Adipocyte (in vitro differentiated cells): ENCODE data around the gene KIAA1671.

Source experiments
- DNase-seq: peaks from one replicate; pipeline ENCODE4 v3.0.0-alpha.2; 2015; ENCODE audit warnings: low read depth
- H3K27me3 ChIP-seq: replicated peaks from 2 replicates; pipeline ENCODE4 v1.7.0; 2013; ENCODE audit warnings: mild to moderate bottlenecking, low read length, moderate library complexity; ENCODE audit not compliant: control insufficient read depth, insufficient read depth
- H3K36me3 ChIP-seq: 2 replicates; pipeline ENCODE4 v1.7.0; 2013; ENCODE audit warnings: low read length, mild to moderate bottlenecking, moderate library complexity; ENCODE audit not compliant: control insufficient read depth, insufficient read depth, severe bottlenecking
- H3K4me1 ChIP-seq: 2 replicates; pipeline ENCODE4 v1.7.0; 2013; ENCODE audit warnings: mild to moderate bottlenecking, low read length, moderate library complexity; ENCODE audit not compliant: control insufficient read depth, insufficient read depth
- H3K4me3 ChIP-seq: 2 replicates; pipeline ENCODE4 v1.7.0; 2013; ENCODE audit warnings: mild to moderate bottlenecking, low read length, moderate library complexity
- H3K9ac ChIP-seq: 2 replicates; pipeline ENCODE4 v1.7.0; 2013; ENCODE audit warnings: mild to moderate bottlenecking, low read length, moderate library complexity
- H3K9me3 ChIP-seq: 2 replicates; pipeline ENCODE4 v1.7.0; 2013; ENCODE audit warnings: mild to moderate bottlenecking, low read length, moderate library complexity; ENCODE audit not compliant: control insufficient read depth

The KIAA1671 gene

DNA sequence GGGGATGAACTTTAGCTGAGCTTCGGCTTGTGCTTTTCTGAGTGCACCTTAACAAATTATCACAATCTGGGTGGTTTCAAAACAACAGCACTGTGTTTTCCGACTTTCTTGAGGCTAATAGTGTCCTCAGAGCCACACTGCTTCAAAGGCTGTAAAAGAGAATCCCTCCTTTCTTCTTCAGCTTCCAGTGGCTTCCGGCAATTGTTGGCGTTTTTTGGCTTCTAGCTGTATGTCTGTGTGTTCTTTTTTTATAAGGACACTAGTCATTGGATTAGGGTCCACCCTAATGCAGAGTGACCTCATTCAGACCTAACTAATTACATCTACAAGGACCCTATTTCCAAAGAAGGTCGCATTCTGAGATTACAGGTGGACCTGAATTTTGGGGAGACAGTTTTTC is 30.6 kb downstream of the KIAA1671 start:
- no peak for DNase-seq
- Histone ChIP-seq H3K9me3 (no peaks in the 10 kb centered on the region), H3K4me3 (no peak overlapping the region), H3K27me3 (no peaks in the 10 kb centered on the region), H3K4me1 (peaks cover 10% of the 10 kb centered on the region), H3K9ac (no peak overlapping the region), H3K36me3 (no peaks in the 10 kb centered on the region)

GRCh38 chr22:24984122-24984521 is 31.6 kb downstream of the KIAA1671 start:
- Histone ChIP-seq H3K4me1 (peaks cover 9% of the 10 kb centered on the region), H3K27me3 (no peaks in the 10 kb centered on the region), H3K9ac (no peak overlapping the region), H3K9me3 (no peaks in the 10 kb centered on the region), H3K36me3 (no peaks in the 10 kb centered on the region), H3K4me3 (no peak overlapping the region)
- no peak for DNase-seq

DNA sequence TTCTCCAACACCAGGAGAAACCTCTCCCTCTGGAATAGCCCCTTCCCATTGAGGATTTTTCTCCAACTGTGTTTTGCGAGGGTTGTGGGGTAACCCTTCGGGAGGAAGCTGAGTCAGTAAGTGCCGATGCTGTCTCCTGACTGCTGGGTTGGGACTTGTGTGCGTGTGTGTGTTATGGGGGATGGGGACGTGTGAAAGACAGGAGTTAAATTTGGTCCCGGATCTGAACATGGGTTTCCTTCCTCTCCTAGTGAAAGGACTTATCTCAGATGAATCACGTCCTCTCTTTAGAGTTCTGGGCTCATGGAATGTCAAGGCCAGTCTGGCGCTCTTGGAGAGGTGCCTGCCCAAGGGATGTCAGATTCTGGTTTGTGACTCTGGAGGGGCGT is 33.3 kb downstream of the KIAA1671 start:
- no peak for DNase-seq
- H3K9ac ChIP-seq, result peak overlapping the region; percentile 49
- peaks cover 24% of the 10 kb centered on the region for H3K4me1 ChIP-seq
- H3K27me3 ChIP-seq, result no peaks in the 10 kb centered on the region
- no peaks in the 10 kb centered on the region for H3K36me3 ChIP-seq
- H3K4me3 ChIP-seq, result no peak overlapping the region
- no peaks in the 10 kb centered on the region for H3K9me3 ChIP-seq

- Histone ChIP-seq H3K27me3 (no peaks in the 10 kb centered on the region), H3K4me1 (peaks cover 33% of the 10 kb centered on the region), H3K36me3 (no peaks in the 10 kb centered on the region), H3K9me3 (no peaks in the 10 kb centered on the region), H3K9ac (no peak overlapping the region), H3K4me3 (no peak overlapping the region)
- DNase-seq, result no peak
Measured at GRCh38 chr22:24986816-24987215, 34.3 kb downstream of the KIAA1671 start.

DNA sequence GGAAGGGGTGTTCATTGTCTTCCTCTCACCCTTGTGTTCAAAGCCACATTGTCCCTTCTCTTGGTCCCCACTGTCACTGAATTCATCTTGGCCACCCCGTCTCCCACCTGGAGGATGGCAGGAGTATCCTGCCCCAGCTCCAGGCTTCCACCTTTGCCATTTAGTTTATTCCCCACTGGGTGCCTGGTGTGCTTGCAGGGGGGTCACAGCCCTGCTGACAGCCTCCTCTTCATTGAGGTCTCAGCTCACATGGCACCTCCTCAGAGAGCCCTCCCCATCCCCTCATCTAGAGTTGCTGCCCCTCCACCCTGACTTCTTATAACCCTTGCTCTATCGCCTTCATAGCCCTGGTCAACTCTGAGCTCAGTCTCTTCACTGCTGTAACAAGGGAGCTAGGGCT is 36.6 kb downstream of the KIAA1671 start:
- no peak for DNase-seq
- no peaks in the 10 kb centered on the region for H3K27me3 ChIP-seq
- no peak overlapping the region for H3K4me3 ChIP-seq
- no peaks in the 10 kb centered on the region for H3K36me3 ChIP-seq
- no peak overlapping the region for H3K9ac ChIP-seq
- no peaks in the 10 kb centered on the region for H3K9me3 ChIP-seq
- peaks cover 41% of the 10 kb centered on the region for H3K4me1 ChIP-seq

GRCh38 chr22:24989541-24989951 is 37.0 kb downstream of the KIAA1671 start:
- Histone ChIP-seq H3K36me3 (no peaks in the 10 kb centered on the region), H3K9ac (no peak overlapping the region), H3K4me3 (no peak overlapping the region), H3K9me3 (no peaks in the 10 kb centered on the region), H3K27me3 (no peaks in the 10 kb centered on the region), H3K4me1 (peaks cover 42% of the 10 kb centered on the region)
- DNase-seq, result no peak

DNA sequence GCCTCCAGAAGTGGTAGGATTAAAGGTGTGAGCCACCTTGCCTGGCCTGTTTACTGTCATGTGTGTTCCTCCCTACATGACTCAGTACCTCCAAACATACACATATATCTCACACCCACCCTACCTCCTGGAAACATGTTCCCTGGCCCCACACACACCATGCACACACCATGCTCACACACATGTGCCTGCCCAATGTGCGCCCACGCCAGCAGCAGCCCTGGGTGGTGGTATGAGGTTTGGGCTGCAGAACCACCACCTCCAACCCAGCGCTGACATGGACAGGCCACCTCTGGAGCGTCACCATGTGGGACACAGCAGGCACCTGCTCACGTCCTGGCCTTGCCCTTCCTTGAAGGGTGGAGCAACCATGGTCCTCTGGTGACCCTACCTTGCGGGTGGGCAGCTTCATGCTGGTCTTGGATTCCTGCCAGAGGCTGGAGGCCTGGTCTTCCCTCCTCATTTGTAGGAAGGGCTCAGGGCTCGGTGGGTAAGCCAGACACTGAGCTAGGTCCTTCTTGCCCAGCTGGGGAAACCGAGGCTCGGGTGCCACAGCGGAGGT is 37.9 kb downstream of the KIAA1671 start:
- H3K9me3 ChIP-seq, result no peaks in the 10 kb centered on the region
- no peak overlapping the region for H3K4me3 ChIP-seq
- no peak overlapping the region for H3K9ac ChIP-seq
- H3K36me3 ChIP-seq, result no peaks in the 10 kb centered on the region
- peaks cover 42% of the 10 kb centered on the region for H3K4me1 ChIP-seq
- no peaks in the 10 kb centered on the region for H3K27me3 ChIP-seq
- DNase-seq, result no peak

- Histone ChIP-seq H3K9ac (no peak overlapping the region), H3K4me3 (no peak overlapping the region), H3K27me3 (no peaks in the 10 kb centered on the region), H3K9me3 (no peaks in the 10 kb centered on the region), H3K36me3 (no peaks in the 10 kb centered on the region), H3K4me1 (peaks cover 47% of the 10 kb centered on the region)
- DNase-seq, result no peak
Measured at GRCh38 chr22:24992946-24993345, 40.4 kb downstream of the KIAA1671 start.

DNA sequence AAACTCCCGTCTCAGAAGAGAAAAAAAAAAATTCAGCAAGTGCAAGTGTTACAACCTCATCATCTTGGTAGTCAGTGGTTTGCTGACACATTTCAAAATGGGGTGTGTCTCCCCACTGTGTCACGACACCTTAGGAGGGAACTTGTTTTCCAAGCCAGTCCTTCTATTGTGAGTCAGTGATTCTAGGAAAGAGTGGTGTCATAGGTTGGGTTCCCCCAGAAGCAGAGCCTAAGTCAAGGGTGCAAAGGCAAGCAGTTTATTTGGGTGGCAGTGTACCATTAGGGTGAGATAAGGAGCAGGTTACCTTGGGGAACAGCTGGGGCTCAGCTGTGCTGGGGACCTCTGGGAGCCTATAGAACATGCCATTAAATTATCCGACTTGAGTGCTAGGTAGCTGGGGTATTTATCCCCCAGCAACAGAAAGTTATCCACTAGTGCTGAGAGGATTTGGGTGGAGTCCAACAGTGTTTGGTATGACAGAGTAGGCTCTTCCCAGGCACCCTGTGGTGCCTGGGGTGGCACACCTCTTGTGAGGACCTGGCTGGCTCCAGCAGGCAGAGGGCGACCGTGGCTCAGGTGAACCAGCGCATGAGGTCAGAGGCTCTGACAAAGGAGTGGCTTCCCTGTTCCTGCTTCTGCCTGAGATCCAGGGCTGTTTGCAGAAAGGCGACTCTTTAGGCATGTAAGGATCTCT is 41.7 kb downstream of the KIAA1671 start:
- H3K9me3 ChIP-seq, result no peaks in the 10 kb centered on the region
- DNase-seq, result no peak
- H3K9ac ChIP-seq, result no peak overlapping the region
- H3K4me3 ChIP-seq, result no peak overlapping the region
- no peaks in the 10 kb centered on the region for H3K36me3 ChIP-seq
- H3K27me3 ChIP-seq, result no peaks in the 10 kb centered on the region
- peaks cover 46% of the 10 kb centered on the region for H3K4me1 ChIP-seq

DNA sequence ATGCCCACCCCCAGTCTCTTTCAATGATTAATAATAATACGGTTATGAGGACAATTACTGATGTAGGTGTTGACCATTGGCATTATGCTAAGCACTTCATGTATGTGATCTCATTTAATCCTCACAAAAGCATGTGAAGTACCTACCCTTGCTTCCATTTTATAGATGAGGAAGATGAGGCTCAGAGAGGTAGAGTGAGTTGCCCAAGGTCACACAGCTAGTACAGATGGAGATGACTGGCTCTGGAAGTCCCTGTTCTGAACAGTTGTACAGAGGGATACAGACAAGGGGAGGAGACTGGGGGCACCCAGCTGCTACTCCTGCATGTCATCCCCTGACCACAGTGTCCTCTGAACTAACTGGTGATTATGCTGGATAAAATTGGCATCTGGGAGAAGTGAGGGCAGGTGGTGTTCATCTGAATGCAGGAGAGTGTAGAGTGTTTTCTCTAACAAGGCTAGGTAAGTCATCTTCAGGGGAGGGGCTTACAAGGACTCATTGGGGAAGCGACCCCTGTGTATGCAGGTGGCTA is 43.2 kb downstream of the KIAA1671 start:
- H3K4me1 ChIP-seq, result peaks cover 32% of the 10 kb centered on the region
- H3K27me3 ChIP-seq, result no peaks in the 10 kb centered on the region
- H3K36me3 ChIP-seq, result no peaks in the 10 kb centered on the region
- H3K4me3 ChIP-seq, result peak overlapping the region; percentile 38
- DNase-seq, result no peak
- H3K9ac ChIP-seq, result no peak overlapping the region
- H3K9me3 ChIP-seq, result no peaks in the 10 kb centered on the region

GRCh38 chr22:24996420-24996952 is 44.0 kb downstream of the KIAA1671 start:
- no peaks in the 10 kb centered on the region for H3K36me3 ChIP-seq
- peaks cover 25% of the 10 kb centered on the region for H3K4me1 ChIP-seq
- no peak overlapping the region for H3K9ac ChIP-seq
- DNase-seq, result no peak
- peak overlapping the region; percentile 38 for H3K4me3 ChIP-seq
- no peaks in the 10 kb centered on the region for H3K27me3 ChIP-seq
- no peaks in the 10 kb centered on the region for H3K9me3 ChIP-seq
